Neural cell (in vitro differentiated cells): ENCODE data around the gene MLLT3.

ENCODE experiments used
- EP300 ChIP-seq: fragments of 450-650 bp; conservative IDR thresholded peaks from 2 replicates; pipeline ENCODE4 v1.6.1; 2014; ENCODE audit warnings: antibody characterized with exemption, mild to moderate bottlenecking, moderate library complexity; ENCODE audit not compliant: poor library complexity, severe bottlenecking
- EZH2 ChIP-seq: fragments of 200-600, 300-800 bp; shearing (Covaris generic), sonication (generic); IDR thresholded peaks from 2 replicates; pipeline ENCODE4 v1.6.1; 2014; ENCODE audit warnings: antibody characterized with exemption, low read length, borderline replicate concordance, mild to moderate bottlenecking; ENCODE audit not compliant: insufficient read depth, poor library complexity, severe bottlenecking
- MXI1 ChIP-seq: fragments of 450-650 bp; conservative IDR thresholded peaks from 2 replicates; pipeline ENCODE4 v1.6.1; 2014; ENCODE audit warnings: antibody characterized with exemption, mild to moderate bottlenecking; ENCODE audit not compliant: poor library complexity, severe bottlenecking
- POLR2AphosphoS5 ChIP-seq: IDR thresholded peaks from 2 replicates; pipeline ENCODE4 v1.6.1; 2012
- RAD21 ChIP-seq: fragments of 450-650 bp; conservative IDR thresholded peaks from 2 replicates; pipeline ENCODE4 v1.6.1; 2014; ENCODE audit warnings: antibody characterized with exemption, mild to moderate bottlenecking, moderate library complexity
- SMC3 ChIP-seq: fragments of 450-650 bp; conservative IDR thresholded peaks from 2 replicates; pipeline ENCODE4 v1.6.1; 2014; ENCODE audit warnings: antibody characterized with exemption, mild to moderate bottlenecking, moderate library complexity; ENCODE audit not compliant: poor library complexity
- TAF1 ChIP-seq: IDR thresholded peaks from 2 replicates; pipeline ENCODE4 v1.6.1; 2012; ENCODE audit warnings: low read depth
- TF ChIP-seq, protein P1 (sequence below): fragments of 450-650 bp; IDR thresholded peaks from 2 replicates; pipeline ENCODE4 v1.5.1; 2014; ENCODE audit warnings: antibody characterized with exemption, mild to moderate bottlenecking, moderate library complexity; ENCODE audit not compliant: poor library complexity, severe bottlenecking
- TF ChIP-seq, protein P2 (sequence below): IDR thresholded peaks from 2 replicates; pipeline ENCODE4 v1.6.1; 2012; ENCODE audit warnings: borderline replicate concordance

DNA sequence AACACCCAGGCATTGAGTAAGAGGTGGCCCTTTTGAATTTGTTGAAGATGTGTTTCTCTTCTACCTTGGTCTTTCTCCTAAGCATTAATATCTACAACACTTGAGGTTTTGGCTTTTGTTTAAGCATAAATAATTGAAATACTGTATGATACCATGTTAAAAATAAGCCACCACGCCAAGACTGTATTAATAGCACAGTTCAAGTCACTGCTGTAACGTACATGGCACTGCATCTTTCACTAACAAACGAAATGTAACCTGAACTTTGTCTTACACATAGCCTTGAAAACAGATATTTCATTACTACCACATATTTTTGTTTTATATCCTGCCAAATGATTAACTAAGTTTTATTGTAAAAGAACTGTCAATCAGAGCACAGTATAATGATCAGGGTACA is 112.8 kb downstream of the MLLT3 start:
- TF ChIP-seq, protein P1, sequence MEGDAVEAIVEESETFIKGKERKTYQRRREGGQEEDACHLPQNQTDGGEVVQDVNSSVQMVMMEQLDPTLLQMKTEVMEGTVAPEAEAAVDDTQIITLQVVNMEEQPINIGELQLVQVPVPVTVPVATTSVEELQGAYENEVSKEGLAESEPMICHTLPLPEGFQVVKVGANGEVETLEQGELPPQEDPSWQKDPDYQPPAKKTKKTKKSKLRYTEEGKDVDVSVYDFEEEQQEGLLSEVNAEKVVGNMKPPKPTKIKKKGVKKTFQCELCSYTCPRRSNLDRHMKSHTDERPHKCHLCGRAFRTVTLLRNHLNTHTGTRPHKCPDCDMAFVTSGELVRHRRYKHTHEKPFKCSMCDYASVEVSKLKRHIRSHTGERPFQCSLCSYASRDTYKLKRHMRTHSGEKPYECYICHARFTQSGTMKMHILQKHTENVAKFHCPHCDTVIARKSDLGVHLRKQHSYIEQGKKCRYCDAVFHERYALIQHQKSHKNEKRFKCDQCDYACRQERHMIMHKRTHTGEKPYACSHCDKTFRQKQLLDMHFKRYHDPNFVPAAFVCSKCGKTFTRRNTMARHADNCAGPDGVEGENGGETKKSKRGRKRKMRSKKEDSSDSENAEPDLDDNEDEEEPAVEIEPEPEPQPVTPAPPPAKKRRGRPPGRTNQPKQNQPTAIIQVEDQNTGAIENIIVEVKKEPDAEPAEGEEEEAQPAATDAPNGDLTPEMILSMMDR = no peak
- no peak for TF ChIP-seq SMC3
- no peak for TF ChIP-seq POLR2AphosphoS5
- TF ChIP-seq EP300 = no peak
- TF ChIP-seq, protein P2, sequence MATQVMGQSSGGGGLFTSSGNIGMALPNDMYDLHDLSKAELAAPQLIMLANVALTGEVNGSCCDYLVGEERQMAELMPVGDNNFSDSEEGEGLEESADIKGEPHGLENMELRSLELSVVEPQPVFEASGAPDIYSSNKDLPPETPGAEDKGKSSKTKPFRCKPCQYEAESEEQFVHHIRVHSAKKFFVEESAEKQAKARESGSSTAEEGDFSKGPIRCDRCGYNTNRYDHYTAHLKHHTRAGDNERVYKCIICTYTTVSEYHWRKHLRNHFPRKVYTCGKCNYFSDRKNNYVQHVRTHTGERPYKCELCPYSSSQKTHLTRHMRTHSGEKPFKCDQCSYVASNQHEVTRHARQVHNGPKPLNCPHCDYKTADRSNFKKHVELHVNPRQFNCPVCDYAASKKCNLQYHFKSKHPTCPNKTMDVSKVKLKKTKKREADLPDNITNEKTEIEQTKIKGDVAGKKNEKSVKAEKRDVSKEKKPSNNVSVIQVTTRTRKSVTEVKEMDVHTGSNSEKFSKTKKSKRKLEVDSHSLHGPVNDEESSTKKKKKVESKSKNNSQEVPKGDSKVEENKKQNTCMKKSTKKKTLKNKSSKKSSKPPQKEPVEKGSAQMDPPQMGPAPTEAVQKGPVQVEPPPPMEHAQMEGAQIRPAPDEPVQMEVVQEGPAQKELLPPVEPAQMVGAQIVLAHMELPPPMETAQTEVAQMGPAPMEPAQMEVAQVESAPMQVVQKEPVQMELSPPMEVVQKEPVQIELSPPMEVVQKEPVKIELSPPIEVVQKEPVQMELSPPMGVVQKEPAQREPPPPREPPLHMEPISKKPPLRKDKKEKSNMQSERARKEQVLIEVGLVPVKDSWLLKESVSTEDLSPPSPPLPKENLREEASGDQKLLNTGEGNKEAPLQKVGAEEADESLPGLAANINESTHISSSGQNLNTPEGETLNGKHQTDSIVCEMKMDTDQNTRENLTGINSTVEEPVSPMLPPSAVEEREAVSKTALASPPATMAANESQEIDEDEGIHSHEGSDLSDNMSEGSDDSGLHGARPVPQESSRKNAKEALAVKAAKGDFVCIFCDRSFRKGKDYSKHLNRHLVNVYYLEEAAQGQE = no peak
- TF ChIP-seq TAF1 = no peak
- no peak for TF ChIP-seq EZH2
- no peak for TF ChIP-seq RAD21
- TF ChIP-seq MXI1 = no peak
